IPS-20b (cell line): Measurements from ENCODE around the gene BBLN.
"Not testable (repeated sequence)": the region's sequence is repeated elsewhere in the genome, so short reads cannot be mapped to it uniquely, and the experiment has no call there.

Experiments used
- H3K27ac ChIP-seq: one replicate; pipeline ENCODE4 v1.5.1; 2013; ENCODE audit warnings: low read length
- H3K27me3 ChIP-seq: 2 replicates; pipeline ENCODE4 v1.6.1; 2013; ENCODE audit warnings: mild to moderate bottlenecking, low read length, inconsistent platforms; ENCODE audit not compliant: insufficient read depth
- H3K36me3 ChIP-seq: 2 replicates; pipeline ENCODE4 v1.6.1; 2013; ENCODE audit warnings: low read depth, mild to moderate bottlenecking, inconsistent platforms, low read length, moderate library complexity; ENCODE audit not compliant: insufficient read depth
- H3K4me1 ChIP-seq: 2 replicates; pipeline ENCODE4 v1.6.1; 2013; ENCODE audit warnings: mild to moderate bottlenecking, control low read depth, inconsistent platforms, low read length, moderate library complexity; ENCODE audit not compliant: insufficient read depth
- H3K4me3 ChIP-seq: 2 replicates; pipeline ENCODE4 v1.5.1; 2013; ENCODE audit warnings: mild to moderate bottlenecking, low read length, inconsistent platforms
- H3K9ac ChIP-seq: 2 replicates; pipeline ENCODE4 v1.6.1; 2013; ENCODE audit warnings: low read depth, mild to moderate bottlenecking, inconsistent platforms, low read length, moderate library complexity
- H3K9me3 ChIP-seq: 2 replicates; pipeline ENCODE4 v1.6.1; 2013; ENCODE audit warnings: mild to moderate bottlenecking, low read depth, low read length, inconsistent platforms; ENCODE audit not compliant: insufficient read depth

Gene BBLN, protein sequence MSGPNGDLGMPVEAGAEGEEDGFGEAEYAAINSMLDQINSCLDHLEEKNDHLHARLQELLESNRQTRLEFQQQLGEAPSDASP

DNA sequence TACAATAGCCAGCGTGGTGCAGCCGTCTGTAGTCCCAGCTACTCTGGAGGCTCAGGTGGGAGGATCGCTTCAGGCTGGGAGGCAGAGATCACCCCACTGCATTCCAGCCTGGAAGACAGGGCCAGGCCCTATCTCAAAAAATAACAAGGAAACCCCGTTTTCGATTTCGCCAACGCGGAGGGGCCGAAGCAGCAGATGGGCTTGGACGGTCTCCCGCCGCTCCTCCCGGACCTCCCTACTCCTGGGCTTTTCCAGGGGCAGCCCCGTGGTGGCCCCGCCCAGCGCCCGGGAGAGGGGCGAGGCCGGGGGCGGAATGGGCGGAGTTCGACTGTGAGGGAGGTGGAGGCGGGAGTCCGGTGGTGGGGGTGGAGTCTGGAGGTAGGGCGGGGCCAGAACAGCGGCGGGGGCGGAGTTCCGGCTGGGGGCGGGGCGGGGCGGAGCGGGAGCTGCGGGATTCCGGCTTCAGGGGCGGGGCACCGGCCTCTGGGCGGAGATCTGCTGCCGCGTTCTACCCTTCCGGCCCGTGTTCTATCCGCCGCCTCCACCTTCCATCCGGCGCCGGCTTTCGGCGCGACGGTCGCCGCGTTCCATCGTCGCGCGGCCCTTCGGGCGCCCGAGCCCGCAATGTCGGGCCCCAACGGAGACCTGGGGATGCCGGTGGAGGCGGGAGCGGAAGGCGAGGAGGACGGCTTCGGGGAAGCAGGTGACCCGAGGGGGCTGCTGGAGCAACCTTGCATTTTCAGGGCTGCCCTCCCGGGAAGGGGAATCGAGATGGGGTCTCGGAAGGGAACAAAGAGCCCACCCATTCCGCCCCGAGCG, at the start of gene BBLN:
Gene BBLN, plus strand, starts transcription at position 482 of the 819 bp plus-strand sequence. Its CDS starts 143 bp downstream, at position 625.
- peaks cover 3% of the 10 kb centered on the region; the same call in 1 of the 2 replicates for H3K4me1 ChIP-seq
- H3K36me3 ChIP-seq, result peaks cover 25% of the 10 kb centered on the region
- H3K9ac ChIP-seq, result peak within 1 kb of the TSS; percentile 91
- H3K27me3 ChIP-seq, result no peaks in the 10 kb centered on the region
- peak within 1 kb of the TSS; percentile 74 for H3K27ac ChIP-seq
- peak within 1 kb of the TSS; percentile 93 for H3K4me3 ChIP-seq
- H3K9me3 ChIP-seq, result no peaks in the 10 kb centered on the region

DNA sequence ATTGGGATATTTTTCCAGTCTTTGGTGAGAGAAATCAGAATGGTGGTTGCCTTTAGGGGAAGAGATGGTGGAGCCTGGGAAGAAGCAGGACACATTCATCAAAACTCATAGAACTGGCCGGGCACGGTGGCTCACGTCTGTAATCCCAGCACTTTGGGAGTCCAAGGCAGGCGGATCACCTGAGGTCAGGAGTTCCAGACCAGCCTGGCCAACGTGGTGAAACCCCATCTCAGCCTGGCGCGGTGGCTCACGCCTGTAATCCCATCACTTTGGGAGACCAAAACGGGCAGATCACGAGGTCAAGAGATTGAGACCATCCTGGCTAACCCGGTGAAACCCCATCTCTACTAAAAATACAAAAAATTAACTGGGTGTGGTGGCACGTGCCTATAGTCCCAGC, 48.3 kb upstream of the BBLN start:
- not testable (repeated sequence) for H3K4me3 ChIP-seq, H3K27ac ChIP-seq, H3K9me3 ChIP-seq, H3K9ac ChIP-seq, H3K4me1 ChIP-seq, H3K27me3 ChIP-seq
- peaks cover 24% of the 10 kb centered on the region for H3K36me3 ChIP-seq

DNA sequence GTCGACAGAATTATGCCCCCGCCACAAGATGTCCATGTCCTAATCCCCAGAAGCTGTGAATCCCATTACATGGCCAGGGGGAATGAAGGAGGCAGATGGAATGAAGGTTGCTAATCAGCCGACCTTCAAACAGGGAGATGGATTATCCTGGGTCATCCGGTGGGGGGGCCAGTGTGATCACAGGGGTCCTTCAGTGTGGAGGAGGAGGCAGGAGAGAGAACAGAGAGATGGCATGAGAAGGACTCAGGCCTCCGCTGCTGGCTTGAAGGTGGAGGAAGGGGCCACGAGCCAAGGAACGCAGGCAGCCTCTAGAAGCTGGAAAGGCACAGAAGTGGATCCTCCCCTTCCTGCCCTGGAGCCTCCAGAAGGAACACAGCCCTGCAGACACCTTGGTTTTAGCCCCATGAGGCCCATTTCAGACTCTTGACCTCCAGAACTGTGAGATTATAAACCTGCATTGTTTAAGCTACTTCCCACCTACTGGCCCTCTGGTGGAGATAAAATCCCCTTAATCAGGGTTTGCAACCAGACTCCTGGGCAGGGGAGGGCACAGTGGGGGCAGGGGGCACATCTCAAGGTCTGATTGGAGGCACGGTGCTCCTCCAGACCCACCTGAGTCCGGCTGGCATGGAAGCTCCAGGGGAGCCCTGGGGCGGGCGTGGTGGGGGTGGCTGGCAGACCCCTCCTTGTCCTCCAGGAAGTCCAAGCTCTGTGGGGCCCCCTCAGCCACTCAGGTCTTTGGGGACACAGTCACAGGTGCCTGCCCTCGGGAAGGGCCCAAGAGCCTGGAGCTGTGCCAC, 46.3 kb upstream of the BBLN start:
- Histone ChIP-seq H3K27me3 (no peaks in the 10 kb centered on the region), H3K4me1 (no peaks in the 10 kb centered on the region), H3K27ac (no peak overlapping the region), H3K36me3 (peaks cover 4% of the 10 kb centered on the region; the same call in 1 of the 2 replicates), H3K4me3 (no peak overlapping the region), H3K9ac (no peak overlapping the region), H3K9me3 (no peaks in the 10 kb centered on the region)

DNA sequence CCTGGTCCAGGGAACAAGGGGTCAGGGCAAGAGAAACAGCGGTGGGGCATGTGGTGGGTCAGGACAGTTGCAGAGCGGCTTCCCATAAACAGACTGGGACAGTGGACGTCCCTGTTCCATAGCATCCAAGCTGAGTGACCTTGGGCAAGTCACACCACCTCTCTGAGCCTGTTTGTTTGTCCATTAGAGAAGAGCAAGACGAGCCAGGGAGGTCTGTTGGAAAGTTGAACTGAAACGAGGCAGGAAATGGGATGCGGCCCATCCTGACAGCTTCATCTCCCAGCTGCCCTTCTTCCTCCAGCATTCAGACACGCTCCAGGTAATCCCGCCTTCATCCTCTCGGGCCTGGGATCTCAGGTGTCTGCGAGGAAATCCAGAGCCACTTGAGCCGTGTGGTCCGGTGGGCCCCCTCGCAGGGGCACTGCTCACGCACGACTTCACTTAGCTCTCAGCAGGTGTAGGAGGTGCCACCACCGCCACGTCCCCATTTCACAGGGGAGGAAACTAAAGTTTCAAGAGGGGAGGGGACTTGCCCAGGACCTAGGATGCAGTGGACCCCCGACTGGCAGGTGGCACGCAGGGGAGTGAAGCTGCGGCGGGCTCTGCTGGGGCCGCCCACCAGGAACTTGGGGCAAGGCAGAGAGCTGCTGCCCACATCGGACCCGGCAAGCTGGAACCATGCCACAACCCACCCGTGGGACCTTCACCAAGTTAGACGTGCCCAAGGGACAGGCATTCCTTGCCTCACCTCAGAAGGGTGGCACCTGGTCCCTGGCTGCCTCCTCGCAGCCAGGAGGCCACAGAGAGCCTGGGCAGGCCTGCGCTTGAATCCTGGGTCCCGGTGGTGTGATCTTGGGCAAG, 45.5 kb upstream of the BBLN start:
- Histone ChIP-seq H3K27ac (no peak overlapping the region), H3K9me3 (no peaks in the 10 kb centered on the region), H3K36me3 (no peaks in the 10 kb centered on the region), H3K4me3 (no peak overlapping the region), H3K27me3 (no peaks in the 10 kb centered on the region), H3K9ac (no peak overlapping the region), H3K4me1 (no peaks in the 10 kb centered on the region)

DNA sequence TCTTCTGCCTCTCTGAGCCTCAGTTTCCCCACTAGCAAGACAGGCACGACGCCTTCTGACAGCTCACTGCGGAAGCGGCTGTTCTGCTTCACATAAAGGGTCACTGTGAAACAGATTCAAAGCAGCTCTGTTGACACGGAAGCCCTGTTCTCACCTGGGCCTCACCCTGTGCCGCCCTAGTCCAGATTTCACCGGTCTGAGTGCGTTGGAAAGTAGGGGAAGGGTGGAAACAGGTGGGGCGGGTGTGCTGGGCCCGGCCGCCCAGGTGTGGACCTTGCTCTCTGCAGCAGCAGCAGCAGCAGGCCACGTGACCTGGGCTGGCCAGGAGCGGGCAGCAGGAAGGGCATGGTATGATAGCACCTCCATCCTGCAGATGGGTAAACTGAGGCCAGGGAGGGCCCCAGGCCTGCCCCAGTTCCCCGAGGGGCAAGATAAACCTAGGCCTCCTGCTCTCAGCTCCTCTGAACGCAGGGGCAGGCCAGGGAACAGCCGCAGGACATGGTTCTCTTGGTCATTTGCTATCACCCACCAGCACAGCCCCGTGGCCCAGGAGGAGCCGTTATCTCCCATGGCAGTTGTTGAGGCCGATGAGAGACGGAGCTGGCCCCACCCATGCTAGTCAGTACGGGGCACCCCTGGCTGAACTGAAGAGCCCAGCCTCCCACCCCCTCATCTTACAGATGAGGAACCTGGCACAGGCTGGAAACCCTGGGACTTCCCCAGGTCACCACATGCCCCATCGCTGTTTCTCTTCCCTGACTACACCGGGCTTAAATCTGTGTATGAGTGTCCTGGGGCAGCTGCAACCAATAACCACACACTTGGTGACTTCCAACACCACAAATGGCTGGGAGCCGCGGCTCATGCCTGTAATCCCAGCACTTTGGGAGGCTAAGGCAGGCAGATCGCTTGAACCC, 44.6 kb upstream of the BBLN start:
- no peak overlapping the region for H3K4me3 ChIP-seq
- H3K36me3 ChIP-seq, result no peaks in the 10 kb centered on the region
- H3K27me3 ChIP-seq, result no peaks in the 10 kb centered on the region
- H3K9me3 ChIP-seq, result no peaks in the 10 kb centered on the region
- no peaks in the 10 kb centered on the region for H3K4me1 ChIP-seq
- no peak overlapping the region for H3K9ac ChIP-seq
- H3K27ac ChIP-seq, result no peak overlapping the region

DNA sequence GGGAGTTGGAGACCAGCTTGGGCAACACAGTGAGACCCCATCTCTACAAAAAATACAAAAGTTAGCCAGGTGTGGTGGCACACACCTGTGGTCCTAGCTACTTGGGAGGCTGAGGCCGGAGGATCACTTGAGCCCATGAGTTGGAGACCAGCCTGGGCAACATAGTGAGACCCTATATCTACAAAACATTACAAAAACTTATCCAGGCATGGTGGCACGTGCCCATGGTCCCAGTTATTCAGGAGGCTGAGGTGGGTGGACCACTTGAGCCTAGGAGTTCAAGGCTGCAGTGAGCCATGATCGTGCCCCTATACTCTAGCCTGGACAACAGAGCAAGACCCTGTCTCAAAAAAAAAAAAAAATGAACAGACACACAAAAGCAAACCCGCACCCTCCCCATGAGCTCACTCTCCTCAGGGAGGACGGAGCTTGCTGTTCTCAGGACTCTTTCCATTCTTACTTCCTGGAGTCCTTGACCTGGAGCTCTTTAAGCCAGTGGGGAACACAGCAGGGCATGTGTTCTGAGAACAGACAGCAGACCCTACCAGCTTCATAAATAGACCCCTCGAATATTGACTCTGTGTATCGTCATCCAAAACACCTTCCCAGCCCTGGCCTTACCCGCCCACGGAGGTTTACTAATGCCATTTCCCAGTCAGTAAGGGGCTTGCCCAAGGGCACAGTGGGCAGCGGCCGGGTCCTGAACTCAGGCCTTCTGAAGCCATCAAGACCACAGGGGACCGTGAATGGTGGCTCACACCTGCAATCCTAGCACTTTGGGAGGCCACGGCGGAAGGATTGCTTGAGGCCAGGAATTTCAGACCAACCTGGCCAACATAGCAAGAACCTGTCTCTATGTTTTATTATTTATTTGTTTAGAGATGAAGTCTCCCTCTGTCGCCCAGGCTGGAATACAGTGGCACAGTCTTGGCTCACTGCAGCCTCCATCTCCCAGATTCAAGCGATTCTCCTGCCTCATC, 43.7 kb upstream of the BBLN start:
- Histone ChIP-seq H3K4me1 (no peaks in the 10 kb centered on the region), H3K9ac (no peak overlapping the region), H3K9me3 (no peaks in the 10 kb centered on the region), H3K4me3 (no peak overlapping the region), H3K27me3 (no peaks in the 10 kb centered on the region), H3K36me3 (peaks cover 6% of the 10 kb centered on the region; the same call in 1 of the 2 replicates), H3K27ac (no peak overlapping the region)

DNA sequence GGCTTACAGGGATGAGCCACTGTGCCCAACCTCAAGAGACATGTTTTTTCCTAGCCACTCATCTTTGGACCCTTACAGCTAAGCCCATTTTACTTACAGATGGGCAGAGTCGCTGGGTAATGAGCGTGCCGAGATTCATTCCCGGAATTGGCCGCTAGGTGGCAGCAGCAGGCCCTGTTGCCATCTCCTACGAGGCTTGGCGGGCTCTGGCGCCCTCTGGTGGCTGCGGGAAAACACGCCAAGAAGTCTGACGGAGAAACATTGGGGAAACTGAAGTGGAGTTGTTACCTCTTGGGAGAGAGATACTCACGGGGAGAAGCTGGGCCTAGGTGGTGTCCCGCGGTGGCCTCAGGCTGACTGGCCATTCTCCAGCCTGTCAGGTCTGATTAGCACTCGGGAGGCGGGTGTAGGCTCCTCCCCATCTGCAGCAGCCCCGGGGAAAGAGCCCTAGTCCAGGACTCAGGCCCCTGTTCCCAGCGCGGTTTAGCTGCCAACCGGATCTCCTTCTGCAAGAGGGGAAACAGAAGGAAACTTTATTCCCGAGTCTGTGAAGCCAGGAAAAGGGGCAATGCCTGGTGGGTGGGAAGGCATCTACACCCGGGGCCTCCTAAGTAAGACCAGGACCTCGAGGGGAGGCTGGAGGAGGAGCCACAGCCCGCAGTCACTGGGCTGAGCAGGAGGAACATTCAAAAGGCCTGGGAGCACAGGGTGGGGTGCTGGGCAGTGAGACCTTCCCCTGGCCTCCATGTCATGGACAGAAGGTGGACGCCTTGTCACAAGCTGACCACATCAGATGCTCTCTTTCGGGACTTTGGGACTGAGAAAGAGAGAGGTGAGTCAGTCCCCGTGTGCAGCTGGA, 42.2 kb upstream of the BBLN start:
- Histone ChIP-seq H3K9me3 (no peaks in the 10 kb centered on the region), H3K36me3 (peaks cover 20% of the 10 kb centered on the region), H3K4me3 (peak overlapping the region; percentile 50; the same call in 1 of the 2 replicates), H3K27ac (no peak overlapping the region), H3K4me1 (no peaks in the 10 kb centered on the region), H3K27me3 (no peaks in the 10 kb centered on the region), H3K9ac (peak overlapping the region; percentile 26; the same call in 1 of the 2 replicates)

DNA sequence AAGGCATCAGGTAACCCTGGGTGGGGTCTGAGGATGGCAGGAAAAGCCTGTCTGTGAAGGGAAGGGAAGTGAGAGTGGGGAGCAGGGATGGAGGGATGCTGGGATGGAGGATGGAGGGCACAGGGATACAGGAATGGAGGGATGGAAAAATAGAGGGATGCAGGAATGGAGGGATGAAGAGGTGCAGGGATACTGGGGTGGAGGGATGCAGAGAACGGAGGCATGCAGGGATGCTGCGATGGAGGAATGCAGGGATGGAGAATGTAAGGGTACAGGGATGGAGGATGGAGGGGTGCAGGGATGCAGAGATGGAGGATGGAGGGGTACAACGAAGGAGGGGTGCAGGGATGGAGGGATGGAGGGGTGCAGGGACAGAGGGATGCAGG, 41.6 kb upstream of the BBLN start:
- H3K4me1 ChIP-seq, result no peaks in the 10 kb centered on the region
- H3K36me3 ChIP-seq, result peaks cover 26% of the 10 kb centered on the region
- no peak overlapping the region for H3K27ac ChIP-seq
- H3K27me3 ChIP-seq, result no peaks in the 10 kb centered on the region
- peak overlapping the region; percentile 50; the same call in 1 of the 2 replicates for H3K4me3 ChIP-seq
- H3K9ac ChIP-seq, result peak overlapping the region; percentile 26; the same call in 1 of the 2 replicates
- no peaks in the 10 kb centered on the region for H3K9me3 ChIP-seq

DNA sequence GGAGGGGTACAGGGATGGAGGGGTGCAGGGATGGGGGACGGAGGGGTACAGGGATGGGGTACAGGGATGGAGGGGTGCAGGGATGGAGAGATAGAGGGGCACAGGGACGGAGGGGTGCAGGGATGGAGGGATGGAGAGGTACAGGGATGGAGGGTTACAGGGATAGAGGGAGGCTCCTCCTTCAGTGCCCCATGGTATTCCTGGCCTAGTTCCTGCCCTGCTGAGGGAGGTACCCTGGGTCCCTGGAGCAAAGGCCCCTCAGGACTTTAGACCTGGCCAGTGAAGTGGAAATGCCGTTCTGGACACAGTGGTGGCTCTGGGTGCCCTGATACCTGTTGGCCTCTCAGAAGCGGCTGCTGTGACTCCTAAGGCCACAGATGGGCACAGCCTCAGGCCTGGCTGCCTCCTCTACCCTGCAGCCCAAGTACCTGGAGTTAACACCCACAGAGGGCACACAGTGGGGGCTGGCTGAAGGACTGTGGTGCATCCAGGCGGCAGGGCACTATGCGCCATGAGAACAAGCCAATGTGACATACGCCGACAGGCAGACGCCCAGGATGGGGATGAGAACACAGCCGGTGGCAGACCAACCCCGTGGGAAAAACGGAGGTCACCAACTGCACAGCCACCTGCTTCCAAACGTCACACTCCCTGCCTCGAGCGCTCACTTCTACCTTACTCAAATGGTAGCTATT, 40.9 kb upstream of the BBLN start:
- Histone ChIP-seq H3K9me3 (no peaks in the 10 kb centered on the region), H3K27me3 (no peaks in the 10 kb centered on the region), H3K27ac (no peak overlapping the region), H3K36me3 (peaks cover 32% of the 10 kb centered on the region), H3K4me3 (no peak overlapping the region), H3K9ac (no peak overlapping the region), H3K4me1 (no peaks in the 10 kb centered on the region)
